ENCODE measurements around the gene ATP2B1.

The ATP2B1 gene

GRCh38 chr12:89690925-89691324, 17.7 kb downstream of the ATP2B1 start:
- no peak for DNase-seq

- DNase-seq: no peak
Measured at GRCh38 chr12:89689306-89689705, 19.3 kb downstream of the ATP2B1 start.

- no peak for DNase-seq
Measured at GRCh38 chr12:89686311-89686710, 22.3 kb downstream of the ATP2B1 start.

- no peak for DNase-seq
Measured at GRCh38 chr12:89685363-89685972, 23.2 kb downstream of the ATP2B1 start.

- no peak for DNase-seq
Measured at GRCh38 chr12:89684136-89684535, 24.5 kb downstream of the ATP2B1 start.

- no peak for DNase-seq
Measured at GRCh38 chr12:89682284-89682683, 26.4 kb downstream of the ATP2B1 start.

- DNase-seq: no peak
Measured at GRCh38 chr12:89680409-89680808, 28.2 kb downstream of the ATP2B1 start.

GRCh38 chr12:89679631-89680030, 29.0 kb downstream of the ATP2B1 start:
- no peak for DNase-seq

- no peak for DNase-seq
Measured at GRCh38 chr12:89678225-89678624, 30.4 kb downstream of the ATP2B1 start.

GRCh38 chr12:89676930-89677329, 31.7 kb downstream of the ATP2B1 start:
- DNase-seq: no peak

- DNase-seq: no peak
Measured at GRCh38 chr12:89674326-89674942, 34.2 kb downstream of the ATP2B1 start.

GRCh38 chr12:89673603-89674002, 35.0 kb downstream of the ATP2B1 start:
- no peak for DNase-seq

GRCh38 chr12:89672589-89672979, 36.1 kb downstream of the ATP2B1 start:
- no peak for DNase-seq

GRCh38 chr12:89671469-89671868, 37.2 kb downstream of the ATP2B1 start:
- no peak for DNase-seq

- DNase-seq: no peak
Measured at GRCh38 chr12:89669197-89669596, 39.4 kb downstream of the ATP2B1 start.

GRCh38 chr12:89665556-89665955, 43.1 kb downstream of the ATP2B1 start:
- no peak for DNase-seq

- no peak for DNase-seq
Measured at GRCh38 chr12:89664441-89664840, 44.2 kb downstream of the ATP2B1 start.

GRCh38 chr12:89663577-89664357, 44.9 kb downstream of the ATP2B1 start:
- no peak for DNase-seq

- no peak for DNase-seq
Measured at GRCh38 chr12:89662623-89663022, 46.0 kb downstream of the ATP2B1 start.

GRCh38 chr12:89661706-89662330, 46.8 kb downstream of the ATP2B1 start:
- DNase-seq: no peak

- DNase-seq: no peak
Measured at GRCh38 chr12:89657739-89658138, 50.9 kb downstream of the ATP2B1 start.

GRCh38 chr12:89657066-89657465, 51.6 kb downstream of the ATP2B1 start:
- DNase-seq: no peak

- no peak for DNase-seq
Measured at GRCh38 chr12:89655841-89656240, 52.8 kb downstream of the ATP2B1 start.

GRCh38 chr12:89651192-89651591, 57.4 kb downstream of the ATP2B1 start:
- no peak for DNase-seq

Data from activated CD4-positive, CD25-positive, alpha-beta regulatory T cell (primary cell).